Measurements from ENCODE around the gene SPHK1.

The SPHK1 gene

GRCh38 chr17:76433693-76434092, 49.3 kb downstream of the SPHK1 start:
- DNase-seq (ENCODE audit: low spot score) = no peak

DNA sequence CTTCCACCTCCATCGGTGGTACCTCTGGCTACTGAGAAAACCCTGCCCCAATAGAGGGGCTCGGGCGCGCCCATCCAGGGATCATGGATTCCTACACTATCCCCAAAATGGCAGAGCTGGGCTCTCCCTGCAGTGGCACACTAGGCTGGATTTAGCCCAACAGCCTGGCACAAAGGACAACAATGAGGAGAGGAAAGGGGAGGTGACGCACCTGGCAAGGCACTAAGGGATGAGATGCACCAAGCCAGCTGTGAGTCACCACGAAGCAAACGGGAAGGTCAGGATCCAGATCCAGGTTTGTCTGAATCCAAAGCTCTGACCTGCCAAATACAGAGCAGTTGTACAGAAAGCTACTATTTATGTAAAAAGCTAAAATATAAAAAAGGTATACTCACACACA, 50.5 kb downstream of the SPHK1 start:
- DNase-seq (ENCODE audit: low spot score) = no peak

DNA sequence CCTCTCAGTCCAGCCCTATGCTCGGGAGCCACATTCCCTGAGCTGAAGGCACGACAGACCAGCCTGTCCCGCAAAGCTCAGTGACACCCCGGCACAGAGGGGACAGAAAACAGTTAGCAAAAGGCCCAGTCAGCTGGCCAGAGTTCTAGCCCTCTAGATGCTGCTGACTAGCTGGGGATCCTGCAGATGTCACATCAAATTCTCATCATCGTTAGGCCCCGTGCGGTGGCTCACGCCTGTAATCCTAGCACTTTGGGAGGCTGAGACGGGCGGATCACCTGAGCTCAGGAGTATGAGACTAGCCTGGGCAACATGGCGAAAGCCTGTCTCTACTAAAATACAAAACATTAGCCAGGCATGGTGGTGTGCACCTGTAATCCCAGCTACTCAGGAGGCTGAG, 51.3 kb downstream of the SPHK1 start:
- DNase-seq (ENCODE audit: low spot score) = no peak

Measured in AG08395 (cell line).